HG03159 (cell line): Measurements from ENCODE around the gene R3HDM2.
"Not testable (repeated sequence)": the region's sequence is repeated elsewhere in the genome, so short reads cannot be mapped to it uniquely, and the experiment has no call there.

Experiments
- ATAC-seq: cut with Tn5 transposase; IDR thresholded peaks from one replicate; pipeline ENCODE4 v1.9.1; 2021; ENCODE audit warnings: mild to moderate bottlenecking, moderate library complexity; ENCODE audit not compliant: unreplicated experiment

R3HDM2 gene

GRCh38 chr12:57385586-57385985 lies 45.3 kb downstream of the R3HDM2 start:
- no peak for ATAC-seq

- no peak for ATAC-seq
These were observed 46.4 kb downstream of the R3HDM2 start for GRCh38 chr12:57384478-57384877.

GRCh38 chr12:57381693-57382220 lies 49.1 kb downstream of the R3HDM2 start:
- no peak for ATAC-seq

GRCh38 chr12:57380300-57380699 lies 50.5 kb downstream of the R3HDM2 start:
- no peak for ATAC-seq

- ATAC-seq = no peak
These were observed 53.6 kb downstream of the R3HDM2 start for GRCh38 chr12:57377103-57377840.

GRCh38 chr12:57372233-57372632 lies 58.6 kb downstream of the R3HDM2 start:
- ATAC-seq = no peak

GRCh38 chr12:57370696-57371095 lies 60.1 kb downstream of the R3HDM2 start:
- ATAC-seq = no peak

- ATAC-seq = no peak
These were observed 60.8 kb downstream of the R3HDM2 start for GRCh38 chr12:57370072-57370471.

- no peak for ATAC-seq
These were observed 61.6 kb downstream of the R3HDM2 start for GRCh38 chr12:57369202-57369601.

GRCh38 chr12:57368349-57369095 lies 62.3 kb downstream of the R3HDM2 start:
- ATAC-seq = no peak

- no peak for ATAC-seq
These were observed 63.7 kb downstream of the R3HDM2 start for GRCh38 chr12:57367121-57367520.

GRCh38 chr12:57366315-57366714 lies 64.5 kb downstream of the R3HDM2 start:
- ATAC-seq = no peak

- ATAC-seq = not testable (repeated sequence)
These were observed 66.7 kb downstream of the R3HDM2 start for GRCh38 chr12:57364156-57364555.

- ATAC-seq = no peak
These were observed 70.4 kb downstream of the R3HDM2 start for GRCh38 chr12:57360468-57360867.

- no peak for ATAC-seq
These were observed 72.2 kb downstream of the R3HDM2 start for GRCh38 chr12:57358646-57359045.

- no peak for ATAC-seq
These were observed 75.1 kb downstream of the R3HDM2 start for GRCh38 chr12:57355734-57356133.

- ATAC-seq = no peak
These were observed 78.7 kb downstream of the R3HDM2 start for GRCh38 chr12:57352166-57352565.

- no peak for ATAC-seq
These were observed 83.6 kb downstream of the R3HDM2 start for GRCh38 chr12:57347284-57347683.

- ATAC-seq = no peak
These were observed 87.0 kb downstream of the R3HDM2 start for GRCh38 chr12:57343703-57344378.

GRCh38 chr12:57342207-57342691 lies 88.6 kb downstream of the R3HDM2 start:
- no peak for ATAC-seq

GRCh38 chr12:57341275-57341990 lies 89.4 kb downstream of the R3HDM2 start:
- no peak for ATAC-seq
